Muscle of arm (tissue), 14 donors: ENCODE results near the gene NF2. TPM values are rescaled to one million over a fixed set of nuclear protein-coding genes. Genes with fewer than 3 reads are reported as not detected.
"Not testable (repeated sequence)": the region's sequence is repeated elsewhere in the genome, so short reads cannot be mapped to it uniquely, and the experiment has no call there.

Experiments used
- DNase-seq: peaks from one replicate; pipeline ENCODE4 v3.0.0-alpha.2; 2013
- long read RNA-seq, 11 donors: transcript quantifications; one replicate each; lab custom pipeline, GENCODE V29; 2026
- polyA plus RNA-seq, 12 donors: library from polyadenylated mRNA; unstranded; fragments of 120-200 nt; gene quantifications; one replicate each; pipeline ENCODE4 v1.2.1, GENCODE V29; 2013; ENCODE audit not compliant: insufficient read length in 12 of 12

Gene NF2
- 10 to 100 TPM in 11 of 12 donors, not detected in 1; 19.7 to 24.0 (median 22.3) TPM for polyA plus RNA-seq
- long read RNA-seq, donor 1, full-length matches to known transcripts, result 3 of 3 reads
- long read RNA-seq, donor 1, partial matches to known transcripts, result 0 of 3 reads
- long read RNA-seq, donor 1, other reads (novel, unspliced or antisense), result 0 of 3 reads
- long read RNA-seq, donor 2, partial matches to known transcripts, result 0 of 3 reads
- long read RNA-seq, donor 2, other reads (novel, unspliced or antisense), result 0 of 3 reads
- long read RNA-seq, donor 3, full-length matches to known transcripts, result 2 of 2 reads
- long read RNA-seq, donor 3, partial matches to known transcripts, result 0 of 2 reads
- long read RNA-seq, donor 3, other reads (novel, unspliced or antisense), result 0 of 2 reads
- long read RNA-seq, donor 4, full-length matches to known transcripts, result 1 of 1 reads
- long read RNA-seq, donor 4, partial matches to known transcripts, result 0 of 1 reads
- long read RNA-seq, donor 4, other reads (novel, unspliced or antisense), result 0 of 1 reads
- long read RNA-seq, donor 5, full-length matches to known transcripts, result 7 of 7 reads
- long read RNA-seq, donor 5, partial matches to known transcripts, result 0 of 7 reads
- long read RNA-seq, donor 5, other reads (novel, unspliced or antisense), result 0 of 7 reads
- long read RNA-seq, donor 6, result 0 reads
- long read RNA-seq, donor 7, result 0 reads
- long read RNA-seq, donor 8, partial matches to known transcripts, result 0 of 2 reads
- long read RNA-seq, donor 8, other reads (novel, unspliced or antisense), result 0 of 2 reads
- long read RNA-seq, donor 9, full-length matches to known transcripts, result 2 of 2 reads
- long read RNA-seq, donor 9, partial matches to known transcripts, result 0 of 2 reads
- long read RNA-seq, donor 9, other reads (novel, unspliced or antisense), result 0 of 2 reads
- long read RNA-seq, donor 10, partial matches to known transcripts, result 0 of 1 reads
- long read RNA-seq, donor 10, other reads (novel, unspliced or antisense), result 0 of 1 reads
- long read RNA-seq, donor 11, result 0 reads

GRCh38 chr22:29603358-29604075 lies at the start of gene NF2:
NF2 (plus strand) TSS chr22:29603633; CDS start chr22:29603999, 366 bp downstream.
- DNase-seq, result peak; percentile 99

GRCh38 chr22:29555065-29555644 lies 48.3 kb upstream of the NF2 start:
- peak; percentile 41 for DNase-seq

GRCh38 chr22:29559030-29559429 lies 44.4 kb upstream of the NF2 start:
- DNase-seq, result no peak

- no peak for DNase-seq
Observed at GRCh38 chr22:29559853-29560252, 43.6 kb upstream of the NF2 start.

- DNase-seq, result no peak
Observed at GRCh38 chr22:29563652-29564460, 39.6 kb upstream of the NF2 start.

GRCh38 chr22:29566513-29566912 lies 36.9 kb upstream of the NF2 start:
- not testable (repeated sequence) for DNase-seq

- no peak for DNase-seq
Observed at GRCh38 chr22:29567338-29567737, 36.1 kb upstream of the NF2 start.

- no peak for DNase-seq
Observed at GRCh38 chr22:29569011-29569678, 34.3 kb upstream of the NF2 start.

- no peak for DNase-seq
Observed at GRCh38 chr22:29570456-29570855, 33.0 kb upstream of the NF2 start.

GRCh38 chr22:29570912-29571549 lies 32.4 kb upstream of the NF2 start:
- no peak for DNase-seq

GRCh38 chr22:29574762-29575450 lies 28.5 kb upstream of the NF2 start:
- no peak for DNase-seq

- no peak for DNase-seq
Observed at GRCh38 chr22:29578462-29579200, 24.8 kb upstream of the NF2 start.

- no peak for DNase-seq
Observed at GRCh38 chr22:29580200-29580810, 23.1 kb upstream of the NF2 start.

- no peak for DNase-seq
Observed at GRCh38 chr22:29581799-29582198, 21.6 kb upstream of the NF2 start.

GRCh38 chr22:29584975-29585374 lies 18.5 kb upstream of the NF2 start:
- no peak for DNase-seq

GRCh38 chr22:29586193-29586705 lies 17.2 kb upstream of the NF2 start:
- not testable (repeated sequence) for DNase-seq
